Brain microvascular endothelial cell (primary cell): Measurements from ENCODE around the gene PPM1L.
A peak's percentile ranks its signal among the peaks of the same experiment; 100 is the strongest.

Experiments
- DNase-seq: peaks from one replicate; pipeline ENCODE4 v3.0.0-alpha.2; 2020
- H3K27ac ChIP-seq: fragments of 250-450 bp; sonication (Bioruptor Pico); 2 replicates; pipeline ENCODE4 v1.5.1; 2020; ENCODE audit warnings: mild to moderate bottlenecking, moderate library complexity
- H3K27me3 ChIP-seq: fragments of 250-450 bp; sonication (Bioruptor Pico); replicated peaks from 2 replicates; pipeline ENCODE4 v1.5.1; 2020; ENCODE audit warnings: mild to moderate bottlenecking
- H3K36me3 ChIP-seq: fragments of 250-450 bp; sonication (Bioruptor Pico); replicated peaks from 2 replicates; pipeline ENCODE4 v1.5.1; 2020; ENCODE audit warnings: mild to moderate bottlenecking
- H3K4me3 ChIP-seq: 2 replicates; pipeline ENCODE4 v1.5.1; 2011; ENCODE audit warnings: low read depth, mild to moderate bottlenecking, control low read depth, low read length, moderate library complexity
- CTCF ChIP-seq: IDR thresholded peaks from 2 replicates; pipeline ENCODE4 v1.5.1; 2011; ENCODE audit warnings: low read depth, mild to moderate bottlenecking, moderate library complexity, low read length, control low read depth, inconsistent platforms; ENCODE audit errors: missing control alignments
- in situ Hi-C: cut with HindIII; loops from 2 replicates; pipeline ENCODE4 v1.10.0; 2017; ENCODE audit warnings: low sequenced_read_pairs, low pct_ligation_motif_present

PPM1L gene

GRCh38 chr3:161038725-161039124, 282.7 kb downstream of the PPM1L start:
- DNase-seq: peak; percentile 78
- in situ Hi-C loops: no loop called here
- peak overlapping the region; percentile 71 for H3K27ac ChIP-seq
- H3K36me3 ChIP-seq: no peaks in the 10 kb centered on the region
- no peak for TF ChIP-seq CTCF
- H3K27me3 ChIP-seq: no peaks in the 10 kb centered on the region
- H3K4me3 ChIP-seq: no peak overlapping the region

- peak; percentile 78 for DNase-seq
- H3K27me3 ChIP-seq: no peaks in the 10 kb centered on the region
- in situ Hi-C loops: no loop called here
Observed at GRCh38 chr3:161042023-161042501, 286.0 kb downstream of the PPM1L start.

GRCh38 chr3:161043336-161044035, 287.5 kb downstream of the PPM1L start:
- H3K27me3 ChIP-seq: no peaks in the 10 kb centered on the region
- in situ Hi-C loops: no loop called here
- no peaks in the 10 kb centered on the region for H3K36me3 ChIP-seq
- no peak for DNase-seq
- no peak overlapping the region for H3K27ac ChIP-seq
- no peak for TF ChIP-seq CTCF
- H3K4me3 ChIP-seq: no peak overlapping the region

More at GRCh38 chr3:161042023-161042501, 286.0 kb downstream of the PPM1L start:
- TF ChIP-seq CTCF: no peak
- Histone ChIP-seq H3K4me3 (no peak overlapping the region), H3K36me3 (no peaks in the 10 kb centered on the region), H3K27ac (peak overlapping the region; percentile 83)

- Histone ChIP-seq H3K27ac (no peak overlapping the region), H3K4me3 (no peak overlapping the region), H3K36me3 (no peaks in the 10 kb centered on the region), H3K27me3 (no peaks in the 10 kb centered on the region)
- in situ Hi-C loops: no loop called here
- no peak for TF ChIP-seq CTCF
- no peak for DNase-seq
Observed at GRCh38 chr3:161049683-161050248, 293.7 kb downstream of the PPM1L start.

- H3K27ac ChIP-seq: no peak overlapping the region
- H3K36me3 ChIP-seq: no peaks in the 10 kb centered on the region
- H3K4me3 ChIP-seq: no peak overlapping the region
- no peak for DNase-seq
- in situ Hi-C loops: no loop called here
- no peaks in the 10 kb centered on the region for H3K27me3 ChIP-seq
- TF ChIP-seq CTCF: no peak
Observed at GRCh38 chr3:161050935-161051334, 294.9 kb downstream of the PPM1L start.
